T-cell (primary cell): ENCODE measurements around the gene ANKRD12. TPM values are rescaled to one million over a fixed set of nuclear protein-coding genes. Genes with fewer than 3 reads are reported as not detected.

Experiments
- ATAC-seq, 4 experiments: fragments of 200-7000 bp in 3 of 4; fragments of 150-1000 bp in 1 of 4; cut with Tn5 transposase; replicated peaks in 1 of 4; 1 replicate in 3 of 4; 2 replicates in 1 of 4; pipeline ENCODE4 v1.10.0; 2021; ENCODE audit warnings: moderate library complexity in 3 of 4, mild to moderate bottlenecking in 2 of 4, moderate number of reproducible peaks in 1 of 4
- CTCF ChIA-PET, 2 donors: fragments of 300-600 bp; sonication (Branson Sonifier 250); formaldehyde crosslinking; loops; one replicate each; lab custom pipeline; 2022; ENCODE audit warnings: antibody characterized with exemption in 2 of 2; lab: Charles Lee
- POLR2A ChIA-PET, 2 donors: fragments of 300-600 bp; sonication (Branson Sonifier 250); formaldehyde crosslinking; loops; one replicate each; lab custom pipeline; 2022; ENCODE audit warnings: antibody characterized with exemption in 2 of 2; lab: Charles Lee
- DNase-seq, 35 experiments: peaks; one replicate each; pipeline versions ENCODE4 v3.0.0 to v3.0.0-alpha.2; 2013 to 2023
- H3K27ac ChIP-seq: one replicate; pipeline ENCODE4 v1.5.1; 2013; ENCODE audit warnings: low read length
- H3K27me3 ChIP-seq, 2 experiments: replicated peaks in 1 of 2; 1 replicate in 1 of 2; 2 replicates in 1 of 2; pipeline versions ENCODE4 v1.6.1 to v1.7.0; 2013; ENCODE audit warnings: low read length in 1 of 2, mixed read lengths in 1 of 2; ENCODE audit not compliant: control insufficient read depth in 2 of 2, insufficient read depth in 2 of 2; ENCODE audit errors: extremely low read depth in 1 of 2
- H3K36me3 ChIP-seq, 2 donors: 1 replicate in 1 of 2; 2 replicates in 1 of 2; pipeline versions ENCODE4 v1.6.1 to v1.7.0; 2013; ENCODE audit warnings: low read length in 1 of 2; ENCODE audit not compliant: control insufficient read depth in 2 of 2, insufficient read depth in 1 of 2; ENCODE audit errors: extremely low read depth in 1 of 2
- H3K4me1 ChIP-seq, 2 experiments: 1 replicate in 1 of 2; 2 replicates in 1 of 2; pipeline versions ENCODE4 v1.6.1 to v1.7.0; 2013; ENCODE audit warnings: low read length in 2 of 2, mixed read lengths in 1 of 2; ENCODE audit not compliant: insufficient read depth in 2 of 2, control insufficient read depth in 1 of 2; ENCODE audit errors: extremely low read depth in 1 of 2
- H3K4me3 ChIP-seq, 2 donors: 1 replicate in 1 of 2; 2 replicates in 1 of 2; pipeline versions ENCODE4 v1.5.1 to v1.7.0; 2013; ENCODE audit warnings: mild to moderate bottlenecking in 2 of 2, low read length in 1 of 2, moderate library complexity in 1 of 2; ENCODE audit not compliant: control insufficient read depth in 1 of 2; ENCODE audit errors: extremely low read depth in 1 of 2
- H3K9me3 ChIP-seq: 2 replicates; pipeline ENCODE4 v1.7.0; 2013
- H3K27ac Mint-ChIP-seq, 2 donors: one replicate each; pipeline ENCODE4 v1.8.0; 2020 to 2021; ENCODE audit warnings: mild to moderate bottlenecking in 2 of 2, mixed read lengths in 2 of 2
- H3K27me3 Mint-ChIP-seq, 2 donors: one replicate each; pipeline ENCODE4 v1.8.0; 2021 to 2022; ENCODE audit warnings: mixed read lengths in 2 of 2
- H3K36me3 Mint-ChIP-seq: one replicate; pipeline ENCODE4 v1.8.0; 2021; ENCODE audit warnings: mixed read lengths
- H3K4me1 Mint-ChIP-seq, 3 donors: one replicate each; pipeline ENCODE4 v1.8.0; 2020 to 2022; ENCODE audit warnings: mixed read lengths in 3 of 3, mild to moderate bottlenecking in 1 of 3
- H3K4me3 Mint-ChIP-seq, 3 donors: one replicate each; pipeline ENCODE4 v1.8.0; 2020 to 2022; ENCODE audit warnings: mild to moderate bottlenecking in 3 of 3, mixed read lengths in 3 of 3, moderate library complexity in 3 of 3
- H3K9me3 Mint-ChIP-seq, 3 donors: one replicate each; pipeline ENCODE4 v1.8.0; 2020 to 2022; ENCODE audit warnings: mixed read lengths in 3 of 3
- WGBS: methylation state at CpG from one replicate; pipeline ENCODE4 v1.1.5; 2013; ENCODE audit warnings: missing lambda C conversion rate; ENCODE audit not compliant: insufficient coverage; 5-methylcytosine and 5-hydroxymethylcytosine counted together
- total RNA-seq, 35 experiments: library from RNA in 6 of 35; stranded (reverse) in 6 of 35; fragments of 120-200 nt in 1 of 35; gene quantifications; one replicate each; pipeline versions ENCODE4 v1.2.1 to v1.2.4 and lab custom pipeline; 2013 to 2026

ANKRD12 gene
- total RNA-seq, 5 donors from 2014 or later (not counting 1 experiment from before 2014, with no cell fraction given) = 183 to 211 (median 199) TPM

DNA sequence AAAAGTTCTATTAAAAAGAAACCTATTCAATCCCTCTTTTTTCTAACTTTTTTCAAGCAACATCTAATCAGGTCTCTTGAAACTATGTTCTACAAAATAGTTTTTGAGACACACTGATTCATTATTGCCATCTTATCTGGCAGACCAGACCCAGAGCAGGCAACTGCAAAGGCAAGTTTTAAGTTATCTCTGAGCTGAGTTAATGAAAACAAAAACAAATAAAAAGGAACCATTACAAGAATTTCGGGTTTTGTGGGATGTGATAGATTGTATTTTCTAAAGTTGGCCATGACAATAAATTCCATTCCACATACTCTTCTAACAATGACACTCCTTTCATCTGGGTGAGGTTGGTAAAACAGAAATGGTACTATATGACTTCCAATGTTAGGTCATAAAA lies 182.8 kb downstream of the ANKRD12 start:
- Mint-ChIP-seq H3K27ac (no peak overlapping the region), H3K9me3 (peaks cover 0 to 14% (median 11%) of the 10 kb centered on the region in 3 donors), H3K4me1 (no peaks in the 10 kb centered on the region), H3K27me3 (peaks cover 19 to 22% of the 10 kb centered on the region in 2 donors), H3K36me3 (peaks cover 9% of the 10 kb centered on the region), H3K4me3 (no peak overlapping the region)
- Histone ChIP-seq H3K27me3 (peaks cover 0 to 5% of the 10 kb centered on the region in 2 experiments), H3K36me3 (no peaks in the 10 kb centered on the region), H3K27ac (no peak overlapping the region), H3K9me3 (no peaks in the 10 kb centered on the region), H3K4me3 (no peak overlapping the region), H3K4me1 (no peaks in the 10 kb centered on the region)
- POLR2A ChIA-PET = no interaction called here
- ATAC-seq = no peak
- no CpG with 5 or more reads among the region's 1 CpG for WGBS
- DNase-seq = no peak
- CTCF ChIA-PET = no interaction called here

DNA sequence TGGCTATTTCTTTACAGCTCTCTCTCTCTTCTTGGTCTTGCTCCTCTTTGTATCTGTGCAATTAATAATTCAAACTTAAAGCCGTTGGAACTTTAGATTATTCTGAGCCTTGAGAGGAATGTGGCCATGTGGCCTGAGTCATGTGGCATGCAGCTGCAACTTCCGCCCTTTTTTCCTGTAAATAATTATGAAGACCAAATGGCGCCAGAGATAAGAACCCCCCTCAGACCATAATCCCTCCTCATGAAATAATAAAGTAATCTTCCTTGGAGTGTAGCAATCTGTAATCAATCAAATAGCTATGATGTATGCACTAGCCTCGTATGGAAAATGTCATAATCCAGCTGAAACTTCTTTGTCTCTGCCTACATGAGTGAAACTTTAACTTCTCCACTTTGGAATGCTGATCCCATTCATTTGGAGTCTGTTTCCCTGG lies 184.5 kb downstream of the ANKRD12 start:
- no CpG with 5 or more reads among the region's 4 CpGs for WGBS
- Histone ChIP-seq H3K9me3 (no peaks in the 10 kb centered on the region), H3K4me3 (no peak overlapping the region), H3K4me1 (no peaks in the 10 kb centered on the region), H3K27me3 (peaks cover 0 to 5% of the 10 kb centered on the region in 2 experiments), H3K36me3 (no peaks in the 10 kb centered on the region), H3K27ac (no peak overlapping the region)
- ChIA-PET CTCF (interaction anchor here in 1 of 2 donors (0.6 kb wide), 1 partner anchor 9 kb away, joined by 3 read pairs; no protein-coding TSS in a partner anchor), POLR2A (no interaction called here)
- Mint-ChIP-seq H3K9me3 (peaks cover 0 to 14% (median 8%) of the 10 kb centered on the region in 3 donors), H3K4me3 (no peak overlapping the region), H3K36me3 (peaks cover 7% of the 10 kb centered on the region), H3K27ac (no peak overlapping the region), H3K27me3 (peaks cover 16 to 19% of the 10 kb centered on the region in 2 donors), H3K4me1 (no peaks in the 10 kb centered on the region)
- DNase-seq (no peak), ATAC-seq (no peak)

- Histone ChIP-seq H3K4me3 (no peak overlapping the region), H3K36me3 (no peaks in the 10 kb centered on the region), H3K27ac (no peak overlapping the region), H3K9me3 (no peaks in the 10 kb centered on the region), H3K27me3 (peaks cover 0 to 5% of the 10 kb centered on the region in 2 experiments), H3K4me1 (no peaks in the 10 kb centered on the region)
- DNase-seq (no peak), ATAC-seq (no peak)
- Mint-ChIP-seq H3K27ac (no peak overlapping the region), H3K4me3 (no peak overlapping the region), H3K27me3 (peaks cover 16 to 19% of the 10 kb centered on the region in 2 donors), H3K4me1 (no peaks in the 10 kb centered on the region), H3K9me3 (peaks cover 0 to 14% (median 8%) of the 10 kb centered on the region in 3 donors), H3K36me3 (peaks cover 7% of the 10 kb centered on the region)
- ChIA-PET CTCF (interaction anchor here in 1 of 2 donors (0.6 kb wide), 1 partner anchor 10 kb away, joined by 3 read pairs; no protein-coding TSS in a partner anchor), POLR2A (no interaction called here)
- 90% methylated on average over 2 of the region's 4 CpGs for WGBS
Observed at GRCh38 chr18:9321736-9322135, 185.2 kb downstream of the ANKRD12 start.

DNA sequence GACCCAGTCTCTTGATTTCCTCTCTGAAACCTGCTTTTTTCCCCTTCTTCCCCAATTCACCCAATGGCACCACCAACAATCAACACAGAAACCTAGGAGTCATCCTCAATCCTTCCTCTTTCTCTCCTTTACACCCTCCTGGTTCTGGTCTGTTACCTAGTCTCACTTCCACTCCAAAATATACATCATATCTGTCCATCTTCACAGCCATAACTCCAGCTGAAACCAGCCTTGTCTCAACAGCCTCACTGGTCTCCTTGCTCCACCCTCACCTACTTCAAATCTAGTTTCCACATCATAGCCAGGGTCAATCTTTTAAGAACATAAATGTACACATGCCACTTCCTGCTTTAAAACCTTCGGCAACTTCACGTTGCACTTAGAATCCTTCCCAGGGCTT lies 186.2 kb downstream of the ANKRD12 start:
- Histone ChIP-seq H3K27me3 (peaks cover 0 to 5% of the 10 kb centered on the region in 2 experiments), H3K36me3 (no peaks in the 10 kb centered on the region), H3K9me3 (no peaks in the 10 kb centered on the region), H3K4me1 (no peaks in the 10 kb centered on the region), H3K4me3 (no peak overlapping the region), H3K27ac (no peak overlapping the region)
- DNase-seq (no peak), ATAC-seq (no peak)
- ChIA-PET CTCF (no interaction called here), POLR2A (no interaction called here)
- Mint-ChIP-seq H3K4me3 (no peak overlapping the region), H3K27me3 (peaks cover 16 to 19% of the 10 kb centered on the region in 2 donors), H3K36me3 (peaks cover 7% of the 10 kb centered on the region), H3K9me3 (peaks cover 0 to 14% (median 8%) of the 10 kb centered on the region in 3 donors), H3K4me1 (no peaks in the 10 kb centered on the region), H3K27ac (no peak overlapping the region)
- WGBS = 78% methylated on average over 2 of the region's 2 CpGs

- CTCF ChIA-PET = interaction anchor here in 1 of 2 donors (0.5 kb wide), 1 partner anchor 654 kb away, joined by 4 read pairs; no protein-coding TSS in a partner anchor
- no peak for DNase-seq
- H3K36me3 ChIP-seq = no peaks in the 10 kb centered on the region
- no peak overlapping the region for H3K4me3 Mint-ChIP-seq
- no peaks in the 10 kb centered on the region for H3K4me1 Mint-ChIP-seq
- H3K9me3 Mint-ChIP-seq = peaks cover 4 to 19% (median 12%) of the 10 kb centered on the region in 3 donors
- WGBS = no CpG with 5 or more reads among the region's 3 CpGs
- H3K27me3 ChIP-seq = peaks cover 0 to 5% of the 10 kb centered on the region in 2 experiments
- H3K36me3 Mint-ChIP-seq = peaks cover 7% of the 10 kb centered on the region
- peaks cover 16 to 19% of the 10 kb centered on the region in 2 donors for H3K27me3 Mint-ChIP-seq
- H3K27ac Mint-ChIP-seq = no peak overlapping the region
- POLR2A ChIA-PET = interaction anchor here in 1 of 2 donors (0.6 kb wide), 1 partner anchor 325 kb away, joined by 3 read pairs; no protein-coding TSS in a partner anchor
- H3K4me1 ChIP-seq = no peaks in the 10 kb centered on the region
- H3K27ac ChIP-seq = no peak overlapping the region
- H3K9me3 ChIP-seq = no peaks in the 10 kb centered on the region
- ATAC-seq = no peak
- no peak overlapping the region for H3K4me3 ChIP-seq
Observed at GRCh38 chr18:9323750-9324445, 187.3 kb downstream of the ANKRD12 start.

- Mint-ChIP-seq H3K36me3 (peaks cover 4% of the 10 kb centered on the region), H3K4me3 (no peak overlapping the region), H3K27ac (no peak overlapping the region), H3K27me3 (peaks cover 15 to 16% of the 10 kb centered on the region in 2 donors), H3K9me3 (peaks cover 4 to 9% (median 5%) of the 10 kb centered on the region in 3 donors), H3K4me1 (no peaks in the 10 kb centered on the region)
- H3K36me3 ChIP-seq = no peaks in the 10 kb centered on the region
- WGBS = 88% methylated on average over 2 of the region's 2 CpGs
- no peaks in the 10 kb centered on the region for H3K9me3 ChIP-seq
- CTCF ChIA-PET = interaction anchor here in 1 of 2 donors (0.7 kb wide), 1 partner anchor 25 kb away, joined by 4 read pairs; no protein-coding TSS in a partner anchor
- POLR2A ChIA-PET = interaction anchor here in 1 of 2 donors (0.5 kb wide), 1 partner anchor 596 kb away, joined by 4 read pairs; no protein-coding TSS in a partner anchor
- no peak for ATAC-seq
- no peak overlapping the region for H3K4me3 ChIP-seq
- no peak overlapping the region for H3K27ac ChIP-seq
- peaks cover 0 to 5% of the 10 kb centered on the region in 2 experiments for H3K27me3 ChIP-seq
- no peak for DNase-seq
- no peaks in the 10 kb centered on the region for H3K4me1 ChIP-seq
Observed at GRCh38 chr18:9325716-9326115, 189.1 kb downstream of the ANKRD12 start.
